HepG2 (cell line): ENCODE measurements around the gene PRSS8. TPM values are rescaled to one million over a fixed set of nuclear protein-coding genes. Genes with fewer than 3 reads are reported as not detected.

Experiments
- ATAC-seq: fragments of 200-7000 bp; cut with Tn5 transposase; 3 replicates; pipeline ENCODE4 v1.9.1; 2020; ENCODE audit warnings: mild to moderate bottlenecking, moderate library complexity
- BruUV-seq: library from RNA; stranded (reverse); fragments of 400-500 nt; replicated peaks from 2 replicates; lab custom pipeline; 2021; lab: Mats Ljungman, UMichigan
- CTCF ChIA-PET: fragments of 300-600 bp; formaldehyde crosslinking; extraction: SDS; loops from one replicate; lab custom pipeline; 2021; ENCODE audit warnings: low total read pairs, inconsistent platforms, low intra/inter-chr PET ratio; lab: Yijun Ruan, JAX
- POLR2A ChIA-PET: fragments of 350-600 bp; sonication (Branson Sonifier 250); formaldehyde crosslinking; loops from one replicate; lab custom pipeline; 2020; ENCODE audit warnings: antibody characterized with exemption, inconsistent platforms; lab: Yijun Ruan, JAX
- DNase-seq: peaks from one replicate; pipeline ENCODE4 v3.0.0-alpha.2; 2015; ENCODE audit warnings: low spot score
- FAIRE-seq: peaks from 3 replicates; lab custom pipeline; 2011; peaks lifted over from hg19 to GRCh38; lab: Jason Lieb, UNC
- H2AFZ ChIP-seq: one replicate; pipeline ENCODE4 v1.6.1; 2011; ENCODE audit warnings: low read length, inconsistent platforms
- H3K27ac ChIP-seq: fragments of 300-600 bp; 3 replicates; pipeline ENCODE4 v1.8.0; 2011; ENCODE audit warnings: mixed run types, mild to moderate bottlenecking, mixed read lengths, low read length, inconsistent platforms; ENCODE audit not compliant: insufficient read depth; ENCODE audit errors: extremely low read length
- H3K27me3 ChIP-seq, 2 experiments: fragments of 200-600 bp in 1 of 2; 2 replicates in 1 of 2; 3 replicates in 1 of 2; pipeline versions ENCODE4 v1.6.0 to v1.8.0; 2011; ENCODE audit warnings: low read length in 2 of 2, mild to moderate bottlenecking in 2 of 2, moderate library complexity in 2 of 2, inconsistent platforms in 1 of 2; ENCODE audit not compliant: insufficient read depth in 2 of 2, control insufficient read depth in 1 of 2
- H3K36me3 ChIP-seq, 2 experiments: fragments of 200-600 bp in 1 of 2; replicated peaks in 1 of 2; 2 replicates in 1 of 2; 3 replicates in 1 of 2; pipeline versions ENCODE4 v1.5.1 to v1.8.0; 2011; ENCODE audit warnings: low read length in 2 of 2, inconsistent platforms in 1 of 2; ENCODE audit not compliant: insufficient read depth in 2 of 2, control insufficient read depth in 1 of 2
- H3K4me1 ChIP-seq: 2 replicates; pipeline ENCODE4 v1.5.1; 2012; ENCODE audit warnings: low read length, inconsistent platforms; ENCODE audit not compliant: insufficient read depth
- H3K4me2 ChIP-seq: 2 replicates; pipeline ENCODE4 v1.6.0; 2011; ENCODE audit warnings: low read depth, low read length, inconsistent platforms
- H3K4me3 ChIP-seq, 3 experiments: fragments of 200-600 bp in 1 of 3; sonication (generic), shearing (Covaris generic) in 1 of 3; replicated peaks in 1 of 3; 2 replicates each; pipeline ENCODE4 v1.5.1; 2011 to 2016; ENCODE audit warnings: low read length in 3 of 3, inconsistent platforms in 2 of 3, low read depth in 2 of 3, mild to moderate bottlenecking in 2 of 3, control low read depth in 1 of 3, mixed read lengths in 1 of 3; ENCODE audit not compliant: insufficient read depth in 1 of 3
- H3K79me2 ChIP-seq: one replicate; pipeline ENCODE4 v1.6.1; 2011; ENCODE audit warnings: low read length, inconsistent platforms; ENCODE audit not compliant: insufficient read depth
- H3K9ac ChIP-seq: 2 replicates; pipeline ENCODE4 v1.6.0; 2011; ENCODE audit warnings: mild to moderate bottlenecking, low read depth, low read length, inconsistent platforms; ENCODE audit not compliant: insufficient read depth
- H3K9me3 ChIP-seq: 2 replicates; pipeline ENCODE4 v1.5.1; 2012; ENCODE audit warnings: mild to moderate bottlenecking, low read length
- H4K20me1 ChIP-seq: 2 replicates; pipeline ENCODE4 v1.6.0; 2011; ENCODE audit warnings: inconsistent platforms, mild to moderate bottlenecking, low read length, moderate library complexity; ENCODE audit not compliant: insufficient read depth
- AGO2 ChIP-seq: fragments of 200-400 bp; formaldehyde crosslinking; optimal IDR thresholded peaks from 2 replicates; pipeline ENCODE3; 2017; ENCODE audit warnings: mild to moderate bottlenecking, low read depth, low read length, moderate library complexity
- CENPX ChIP-seq: sonication (generic); formaldehyde crosslinking; IDR thresholded peaks from 2 replicates; pipeline ENCODE4 v1.9.0; 2021; ENCODE audit warnings: mild to moderate bottlenecking, missing genetic modification reagents, moderate library complexity
- PCBP2 ChIP-seq: fragments of 200-400 bp; formaldehyde crosslinking; optimal IDR thresholded peaks from 2 replicates; pipeline ENCODE3; 2018; ENCODE audit warnings: low read length, low read depth; ENCODE audit not compliant: poor library complexity, severe bottlenecking
- PTBP1 ChIP-seq: fragments of 200-400 bp; formaldehyde crosslinking; IDR thresholded peaks from 2 replicates; pipeline ENCODE4 v1.6.1; 2018; ENCODE audit warnings: low read length, low read depth; ENCODE audit not compliant: poor library complexity, severe bottlenecking
- RBM22 ChIP-seq: fragments of 200-400 bp; formaldehyde crosslinking; optimal IDR thresholded peaks from 2 replicates; pipeline ENCODE3; 2017; ENCODE audit warnings: mild to moderate bottlenecking, low read length, moderate library complexity
- SRSF1 ChIP-seq: fragments of 200-400 bp; formaldehyde crosslinking; optimal IDR thresholded peaks from 2 replicates; pipeline ENCODE3; 2017; ENCODE audit warnings: mild to moderate bottlenecking, low read depth, low read length, moderate library complexity
- ZKSCAN5 ChIP-seq: sonication (generic); formaldehyde crosslinking; IDR thresholded peaks from 2 replicates; pipeline ENCODE4 v1.5.1; 2020; ENCODE audit warnings: mild to moderate bottlenecking, missing genetic modification reagents
- ZNF441 ChIP-seq: sonication (generic); formaldehyde crosslinking; IDR thresholded peaks from 2 replicates; pipeline ENCODE4 v1.7.0; 2021; ENCODE audit warnings: missing genetic modification reagents, borderline replicate concordance
- ZNF605 ChIP-seq: sonication (generic); formaldehyde crosslinking; IDR thresholded peaks from 2 replicates; pipeline ENCODE4 v1.8.0; 2022; ENCODE audit warnings: mild to moderate bottlenecking, missing genetic modification reagents
- ZNF891 ChIP-seq: sonication (generic); formaldehyde crosslinking; IDR thresholded peaks from 2 replicates; pipeline ENCODE4 v1.5.0; 2020; ENCODE audit warnings: mild to moderate bottlenecking, missing genetic modification reagents
- WGBS: methylation state at CpG from one replicate; pipeline ENCODE4 v1.1.6; 2017; ENCODE audit warnings: low lambda C conversion rate; 5-methylcytosine and 5-hydroxymethylcytosine counted together
- in situ Hi-C: cut with HindIII; loops from 2 replicates; pipeline ENCODE4 v1.10.0; 2017; ENCODE audit warnings: low pct_unique_long_range_greater_than_20kb; ENCODE audit not compliant: extremely low pct_ligation_motif_present
- intact Hi-C: fragments of 100-400 bp; cut with micrococcal nuclease; formaldehyde crosslinking; loops from one replicate; pipeline ENCODE4 v1.10.0; 2022; ENCODE audit not compliant: unreplicated experiment
- polyA plus RNA-seq, 8 experiments: library from polyadenylated mRNA; depleted of rRNA in 3 of 8; stranded (reverse) in 7 of 8; unstranded in 1 of 8; fragments of >200 nt; fragmentation: Illumina TruSeq in 4 of 8; extraction: Trizol in 4 of 8; gene quantifications; 2 replicates each; pipeline versions ENCODE4 v1.2.1 to v1.2.3, GENCODE V29; 2011 to 2016; ENCODE audit warnings: low read depth in 4 of 8, missing spikeins in 1 of 8, mixed read lengths in 1 of 8; ENCODE audit not compliant: insufficient read depth in 1 of 8
- total RNA-seq, 5 experiments: library from RNA; depleted of rRNA; stranded (reverse); fragments of >200 nt; fragmentation: Illumina TruSeq; extraction: Trizol; gene quantifications; 2 replicates each; pipeline ENCODE4 v1.2.3, GENCODE V29; 2016; ENCODE audit warnings: low read depth in 1 of 5
- TF ChIP-seq, protein P1 (sequence below): sonication (generic); formaldehyde crosslinking; IDR thresholded peaks from 2 replicates; pipeline ENCODE4 v1.5.0; 2020; ENCODE audit warnings: missing genetic modification reagents
- TF ChIP-seq, protein P2 (sequence below): sonication (generic); formaldehyde crosslinking; IDR thresholded peaks from 2 replicates; pipeline ENCODE4 v1.5.1; 2020; ENCODE audit warnings: mild to moderate bottlenecking, missing genetic modification reagents
- TF ChIP-seq, protein P3 (sequence below): IDR thresholded peaks from 2 replicates; pipeline ENCODE4 v1.6.1; 2016

Gene PRSS8
- total and polyA plus RNA-seq, 2 of the 13 experiments (the other 11 are each of a cell fraction or from before 2014, with no cell fraction given): 2.6 to 7.2 TPM

DNA sequence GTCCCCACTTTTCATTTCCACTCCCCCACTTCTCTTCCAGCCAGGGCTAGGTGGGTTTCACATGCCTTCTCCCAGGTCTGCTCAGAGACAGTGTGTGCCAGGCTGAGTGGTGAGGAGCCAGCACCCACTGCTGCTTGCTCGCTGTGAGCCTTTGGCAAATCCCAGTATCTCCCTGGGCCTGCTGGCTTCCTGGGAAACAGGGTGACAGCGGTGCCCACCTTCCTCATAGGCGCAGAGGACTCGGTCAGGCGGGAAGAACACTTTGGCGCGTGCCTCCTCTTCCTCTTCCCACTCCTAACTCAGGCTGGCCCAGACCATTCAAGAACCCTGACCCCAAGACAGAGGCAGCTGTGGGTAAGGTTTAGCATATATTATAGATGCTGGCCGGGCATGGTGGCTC, 46.3 kb downstream of the PRSS8 start:
- peaks cover 13 to 32% of the 10 kb centered on the region in 2 experiments for H3K36me3 ChIP-seq
- no peak overlapping the region for H2AFZ ChIP-seq
- WGBS: 99% methylated on average over 8 of the region's 8 CpGs
- peaks cover 12% of the 10 kb centered on the region for H4K20me1 ChIP-seq
- H3K27me3 ChIP-seq: no peaks in the 10 kb centered on the region; a peak in 1 of 5 replicates
- in situ Hi-C loops: no loop called here
- H3K79me2 ChIP-seq: peaks cover 31% of the 10 kb centered on the region
- intact Hi-C loops: no loop called here
- no TSS peak for BruUV-seq
- no peak overlapping the region for H3K4me3 ChIP-seq
- FAIRE-seq (no peak), ATAC-seq (no peak), DNase-seq (no peak)
- ChIA-PET POLR2A (no interaction called here), CTCF (no interaction called here)
- no peak for TF ChIP-seq ZNF605 (CRISPR knock-in tag)
- no peak for TF ChIP-seq ZKSCAN5 (CRISPR knock-in tag)
- TF ChIP-seq ZNF891 (CRISPR knock-in tag): 0 out of 2 replicates have a peak, but pooled peaks have one; percentile 32
- peak; percentile 35 for TF ChIP-seq RBM22
- no peak for TF ChIP-seq SRSF1
- no peak for TF ChIP-seq PTBP1
- TF ChIP-seq, protein P1, sequence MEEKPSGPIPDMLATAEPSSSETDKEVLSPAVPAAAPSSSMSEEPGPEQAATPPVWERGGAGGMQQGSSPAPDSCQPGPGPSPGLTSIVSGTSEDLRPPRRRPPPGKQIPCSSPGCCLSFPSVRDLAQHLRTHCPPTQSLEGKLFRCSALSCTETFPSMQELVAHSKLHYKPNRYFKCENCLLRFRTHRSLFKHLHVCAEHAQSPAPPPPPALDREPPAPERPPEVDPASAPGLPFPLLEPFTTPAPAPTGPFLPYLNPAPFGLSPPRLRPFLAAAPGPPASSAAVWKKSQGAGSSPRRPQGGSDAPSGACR (CRISPR knock-in tag): no peak
- no peak overlapping the region for H3K27ac ChIP-seq
- peaks cover 14% of the 10 kb centered on the region for H3K4me1 ChIP-seq
- no peak overlapping the region for H3K9ac ChIP-seq
- no peak overlapping the region for H3K4me2 ChIP-seq
- H3K9me3 ChIP-seq: no peaks in the 10 kb centered on the region

DNA sequence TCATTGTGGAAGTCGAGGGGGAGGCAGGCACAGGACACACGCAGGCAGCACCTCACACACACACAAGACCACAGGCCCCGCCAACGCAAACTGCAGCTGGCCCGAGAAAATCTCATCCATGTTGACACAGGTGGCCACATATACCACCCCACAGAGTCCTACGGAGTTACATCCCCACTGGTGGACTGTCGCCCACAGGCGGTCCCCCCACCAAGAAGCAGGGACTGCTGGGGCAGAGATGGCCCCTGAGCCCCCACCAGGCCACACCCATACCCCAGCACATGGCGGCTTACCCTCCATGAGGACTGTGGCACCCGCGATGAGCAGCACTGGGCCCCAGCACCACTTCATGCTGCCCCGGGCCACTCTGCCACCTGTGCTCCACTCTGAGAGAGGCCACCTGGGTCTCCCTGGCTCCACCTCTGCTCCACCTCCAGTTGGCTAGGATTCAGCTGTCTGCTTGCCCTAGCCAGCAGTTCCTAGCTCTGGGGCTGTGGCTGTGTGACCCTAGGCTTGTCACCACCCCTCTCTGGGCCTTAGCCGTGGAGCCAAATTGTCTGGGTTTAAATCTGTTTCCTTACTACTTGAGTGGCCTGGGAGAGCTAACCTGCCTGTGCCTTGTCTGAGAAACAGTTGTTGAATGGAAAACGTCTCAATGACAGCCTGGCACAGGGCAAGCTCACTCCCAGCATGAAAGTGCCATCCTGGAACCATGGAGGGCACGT, 46.9 kb downstream of the PRSS8 start, which contains the start of gene PRSS53:
TSS of gene PRSS53 (minus strand) at position 485 of the 725 bp plus-strand sequence. CDS start at position 351, 134 bp downstream.
- Histone ChIP-seq H3K4me1 (peaks cover 14% of the 10 kb centered on the region), H3K9ac (no peak within 1 kb of the TSS), H2AFZ (no peak within 1 kb of the TSS), H3K4me2 (no peak within 1 kb of the TSS), H3K36me3 (peaks cover 15 to 32% of the 10 kb centered on the region in 2 experiments), H3K27me3 (no peaks in the 10 kb centered on the region; a peak in 1 of 5 replicates), H4K20me1 (peaks cover 12% of the 10 kb centered on the region), H3K9me3 (no peaks in the 10 kb centered on the region), H3K79me2 (peaks cover 25% of the 10 kb centered on the region), H3K27ac (no peak within 1 kb of the TSS), H3K4me3 (no peak within 1 kb of the TSS)
- no peak for FAIRE-seq
- WGBS: 94% methylated on average over 14 of the region's 15 CpGs
- intact Hi-C loops (no loop called here), in situ Hi-C loops (no loop called here)
- DNase-seq: no peak
- ChIA-PET CTCF (no interaction called here), POLR2A (no interaction called here)
- ATAC-seq: no peak
- BruUV-seq: no TSS peak
- peak; percentile 86 for TF ChIP-seq AGO2
- TF ChIP-seq PCBP2: no peak
- TF ChIP-seq ZNF441 (CRISPR knock-in tag): no peak
- TF ChIP-seq, protein P2, sequence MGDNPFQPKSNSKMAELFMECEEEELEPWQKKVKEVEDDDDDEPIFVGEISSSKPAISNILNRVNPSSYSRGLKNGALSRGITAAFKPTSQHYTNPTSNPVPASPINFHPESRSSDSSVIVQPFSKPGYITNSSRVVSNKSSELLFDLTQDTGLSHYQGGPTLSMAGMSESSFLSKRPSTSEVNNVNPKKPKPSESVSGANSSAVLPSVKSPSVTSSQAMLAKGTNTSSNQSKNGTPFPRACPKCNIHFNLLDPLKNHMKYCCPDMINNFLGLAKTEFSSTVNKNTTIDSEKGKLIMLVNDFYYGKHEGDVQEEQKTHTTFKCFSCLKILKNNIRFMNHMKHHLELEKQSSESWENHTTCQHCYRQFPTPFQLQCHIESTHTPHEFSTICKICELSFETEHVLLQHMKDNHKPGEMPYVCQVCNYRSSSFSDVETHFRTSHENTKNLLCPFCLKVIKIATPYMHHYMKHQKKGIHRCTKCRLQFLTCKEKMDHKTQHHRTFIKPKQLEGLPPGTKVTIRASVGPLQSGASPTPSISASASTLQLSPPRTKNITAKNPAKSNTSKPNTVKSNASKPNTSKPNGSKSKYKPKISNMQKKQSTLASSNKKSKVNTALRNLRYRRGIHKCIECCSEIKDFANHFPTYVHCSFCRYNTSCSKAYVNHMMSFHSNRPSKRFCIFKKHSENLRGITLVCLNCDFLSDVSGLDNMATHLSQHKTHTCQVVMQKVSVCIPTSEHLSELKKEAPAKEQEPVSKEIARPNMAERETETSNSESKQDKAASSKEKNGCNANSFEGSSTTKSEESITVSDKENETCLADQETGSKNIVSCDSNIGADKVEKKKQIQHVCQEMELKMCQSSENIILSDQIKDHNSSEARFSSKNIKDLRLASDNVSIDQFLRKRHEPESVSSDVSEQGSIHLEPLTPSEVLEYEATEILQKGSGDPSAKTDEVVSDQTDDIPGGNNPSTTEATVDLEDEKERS: no peak
- no peak for TF ChIP-seq CENPX (CRISPR knock-in tag)
- TF ChIP-seq, protein P3, sequence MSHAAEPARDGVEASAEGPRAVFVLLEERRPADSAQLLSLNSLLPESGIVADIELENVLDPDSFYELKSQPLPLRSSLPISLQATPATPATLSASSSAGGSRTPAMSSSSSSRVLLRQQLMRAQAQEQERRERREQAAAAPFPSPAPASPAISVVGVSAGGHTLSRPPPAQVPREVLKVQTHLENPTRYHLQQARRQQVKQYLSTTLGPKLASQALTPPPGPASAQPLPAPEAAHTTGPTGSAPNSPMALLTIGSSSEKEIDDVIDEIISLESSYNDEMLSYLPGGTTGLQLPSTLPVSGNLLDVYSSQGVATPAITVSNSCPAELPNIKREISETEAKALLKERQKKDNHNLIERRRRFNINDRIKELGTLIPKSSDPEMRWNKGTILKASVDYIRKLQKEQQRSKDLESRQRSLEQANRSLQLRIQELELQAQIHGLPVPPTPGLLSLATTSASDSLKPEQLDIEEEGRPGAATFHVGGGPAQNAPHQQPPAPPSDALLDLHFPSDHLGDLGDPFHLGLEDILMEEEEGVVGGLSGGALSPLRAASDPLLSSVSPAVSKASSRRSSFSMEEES (CRISPR knock-in tag): no peak
